Loucy (cell line): ENCODE measurements around the gene MAML2.

Experiments used
- H2AFZ ChIP-seq: fragments of 200-600 bp; sonication (generic); 2 replicates; pipeline ENCODE4 v1.6.0; 2016; ENCODE audit warnings: antibody characterized with exemption, mild to moderate bottlenecking, low read length, moderate library complexity
- H3F3A ChIP-seq: fragments of 200-600 bp; 2 replicates; pipeline ENCODE4 v1.6.0; 2016; ENCODE audit warnings: antibody characterized with exemption, low read depth, mild to moderate bottlenecking
- H3K27me3 ChIP-seq: fragments of 200-600 bp; sonication (generic); 2 replicates; pipeline ENCODE4 v1.6.1; 2014; ENCODE audit warnings: low read length, mild to moderate bottlenecking; ENCODE audit not compliant: insufficient read depth, poor library complexity, severe bottlenecking
- H3K36me3 ChIP-seq: fragments of 200-600 bp; sonication (generic); 2 replicates; pipeline ENCODE4 v1.6.1; 2016; ENCODE audit warnings: low read length; ENCODE audit not compliant: insufficient read depth
- H3K4me1 ChIP-seq: fragments of 200-600 bp; sonication (generic); 2 replicates; pipeline ENCODE4 v1.5.1; 2014; ENCODE audit warnings: low read length, mild to moderate bottlenecking; ENCODE audit not compliant: insufficient read depth, poor library complexity, severe bottlenecking
- H3K4me2 ChIP-seq: fragments of 200-600 bp; sonication (generic); 2 replicates; pipeline ENCODE4 v1.6.0; 2014; ENCODE audit warnings: antibody characterized with exemption, low read length, low read depth, mild to moderate bottlenecking; ENCODE audit not compliant: poor library complexity, severe bottlenecking
- H3K4me3 ChIP-seq: fragments of 200-600 bp; sonication (generic); 2 replicates; pipeline ENCODE4 v1.5.1; 2014; ENCODE audit warnings: low read length, mild to moderate bottlenecking, mixed read lengths; ENCODE audit not compliant: poor library complexity, severe bottlenecking
- H3K79me2 ChIP-seq: fragments of 200-600 bp; sonication (generic); 2 replicates; pipeline ENCODE4 v1.6.1; 2014; ENCODE audit warnings: low read length; ENCODE audit not compliant: insufficient read depth
- H3K9ac ChIP-seq: fragments of 200-600 bp; sonication (generic); 2 replicates; pipeline ENCODE4 v1.6.0; 2014; ENCODE audit warnings: mild to moderate bottlenecking, low read depth, low read length, moderate library complexity; ENCODE audit not compliant: poor library complexity, severe bottlenecking
- H3K9me2 ChIP-seq: fragments of 200-600 bp; sonication (generic); replicated peaks from 2 replicates; pipeline ENCODE4 v1.6.1; 2016; ENCODE audit warnings: low read depth, low read length, mixed read lengths
- H3K9me3 ChIP-seq: fragments of 200-600 bp; sonication (generic); 2 replicates; pipeline ENCODE4 v1.6.1; 2014; ENCODE audit warnings: mild to moderate bottlenecking, antibody characterized with exemption, low read length, low read depth; ENCODE audit not compliant: insufficient read depth
- H4K20me1 ChIP-seq: fragments of 200-600 bp; sonication (generic); 2 replicates; pipeline ENCODE4 v1.6.0; 2014; ENCODE audit warnings: antibody characterized with exemption, low read length, mild to moderate bottlenecking; ENCODE audit not compliant: insufficient read depth, poor library complexity, severe bottlenecking
- CTCF ChIP-seq: fragments of 200-600 bp; sonication (generic); conservative IDR thresholded peaks from 2 replicates; pipeline ENCODE4 v1.5.1; 2014; ENCODE audit warnings: mild to moderate bottlenecking, antibody characterized with exemption, low read length
- EZH2phosphoT487 ChIP-seq: fragments of 200-600 bp; IDR thresholded peaks from 2 replicates; pipeline ENCODE4 v1.6.1; 2018; ENCODE audit warnings: antibody characterized with exemption, mild to moderate bottlenecking, moderate library complexity, borderline replicate concordance

MAML2 gene

GRCh38 chr11:96035740-96036078 lies 307.3 kb downstream of the MAML2 start:
- H3K4me1 ChIP-seq, result peaks cover 10% of the 10 kb centered on the region
- H3K27me3 ChIP-seq, result no peaks in the 10 kb centered on the region
- no peaks in the 10 kb centered on the region for H3K9me3 ChIP-seq
- H2AFZ ChIP-seq, result no peak overlapping the region
- H3K36me3 ChIP-seq, result no peaks in the 10 kb centered on the region
- H3K4me2 ChIP-seq, result no peak overlapping the region
- H3K4me3 ChIP-seq, result no peak overlapping the region
- H3K79me2 ChIP-seq, result no peaks in the 10 kb centered on the region
- no peaks in the 10 kb centered on the region for H4K20me1 ChIP-seq
- H3F3A ChIP-seq, result no peaks in the 10 kb centered on the region
- no peak for TF ChIP-seq CTCF
- no peak for TF ChIP-seq EZH2phosphoT487
- no peaks in the 10 kb centered on the region for H3K9me2 ChIP-seq
- no peak overlapping the region for H3K9ac ChIP-seq

- no peaks in the 10 kb centered on the region for H4K20me1 ChIP-seq
- H3K36me3 ChIP-seq, result no peaks in the 10 kb centered on the region
- H3K9ac ChIP-seq, result no peak overlapping the region
- H3F3A ChIP-seq, result no peaks in the 10 kb centered on the region
- H3K4me2 ChIP-seq, result no peak overlapping the region
- no peaks in the 10 kb centered on the region for H3K9me3 ChIP-seq
- TF ChIP-seq CTCF, result no peak
- TF ChIP-seq EZH2phosphoT487, result no peak
- H3K79me2 ChIP-seq, result no peaks in the 10 kb centered on the region
- no peaks in the 10 kb centered on the region for H3K9me2 ChIP-seq
- no peak overlapping the region for H3K4me3 ChIP-seq
- no peak overlapping the region for H2AFZ ChIP-seq
- H3K27me3 ChIP-seq, result no peaks in the 10 kb centered on the region
- H3K4me1 ChIP-seq, result peaks cover 10% of the 10 kb centered on the region
These were observed 307.8 kb downstream of the MAML2 start for GRCh38 chr11:96035031-96035739.

- Histone ChIP-seq H3K4me3 (no peak overlapping the region), H3K36me3 (no peaks in the 10 kb centered on the region), H3K9me3 (no peaks in the 10 kb centered on the region), H3K4me2 (no peak overlapping the region), H3K9ac (no peak overlapping the region), H2AFZ (peak overlapping the region; percentile 41; the same call in 1 of the 2 replicates), H3F3A (no peaks in the 10 kb centered on the region), H3K27me3 (no peaks in the 10 kb centered on the region), H3K4me1 (peaks cover 20% of the 10 kb centered on the region), H3K79me2 (no peaks in the 10 kb centered on the region), H3K9me2 (no peaks in the 10 kb centered on the region), H4K20me1 (no peaks in the 10 kb centered on the region)
- no peak for TF ChIP-seq CTCF
- TF ChIP-seq EZH2phosphoT487, result no peak
These were observed 309.4 kb downstream of the MAML2 start for GRCh38 chr11:96033599-96033998.
